HPDE6-E6E7 (cell line): ENCODE results near the gene TMEM116.

ENCODE experiments used
- DNase-seq: peaks from one replicate; pipeline ENCODE4 v3.0.0; 2011; ENCODE audit warnings: missing footprints; ENCODE audit errors: extremely low spot score

TMEM116 gene

DNA sequence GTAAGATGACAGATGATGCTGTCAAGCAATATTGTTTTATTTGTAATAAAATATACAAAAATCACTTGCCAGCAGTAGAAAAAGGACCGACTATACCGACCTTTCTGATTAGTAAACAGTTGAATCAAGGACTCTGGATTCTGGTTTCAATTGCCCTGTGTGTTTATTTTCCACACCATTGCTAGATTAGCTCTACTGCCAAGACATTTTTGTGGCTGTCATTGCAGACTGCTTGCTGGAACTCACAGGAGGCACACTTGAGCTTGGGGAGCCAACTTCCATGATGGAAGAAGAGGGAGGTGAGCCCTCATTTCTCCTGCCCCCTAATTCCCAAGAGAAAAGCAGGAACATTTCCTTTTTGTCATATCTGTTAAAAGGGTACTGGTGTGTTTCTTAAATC, 119.7 kb downstream of the TMEM116 start:
- no peak for DNase-seq

DNA sequence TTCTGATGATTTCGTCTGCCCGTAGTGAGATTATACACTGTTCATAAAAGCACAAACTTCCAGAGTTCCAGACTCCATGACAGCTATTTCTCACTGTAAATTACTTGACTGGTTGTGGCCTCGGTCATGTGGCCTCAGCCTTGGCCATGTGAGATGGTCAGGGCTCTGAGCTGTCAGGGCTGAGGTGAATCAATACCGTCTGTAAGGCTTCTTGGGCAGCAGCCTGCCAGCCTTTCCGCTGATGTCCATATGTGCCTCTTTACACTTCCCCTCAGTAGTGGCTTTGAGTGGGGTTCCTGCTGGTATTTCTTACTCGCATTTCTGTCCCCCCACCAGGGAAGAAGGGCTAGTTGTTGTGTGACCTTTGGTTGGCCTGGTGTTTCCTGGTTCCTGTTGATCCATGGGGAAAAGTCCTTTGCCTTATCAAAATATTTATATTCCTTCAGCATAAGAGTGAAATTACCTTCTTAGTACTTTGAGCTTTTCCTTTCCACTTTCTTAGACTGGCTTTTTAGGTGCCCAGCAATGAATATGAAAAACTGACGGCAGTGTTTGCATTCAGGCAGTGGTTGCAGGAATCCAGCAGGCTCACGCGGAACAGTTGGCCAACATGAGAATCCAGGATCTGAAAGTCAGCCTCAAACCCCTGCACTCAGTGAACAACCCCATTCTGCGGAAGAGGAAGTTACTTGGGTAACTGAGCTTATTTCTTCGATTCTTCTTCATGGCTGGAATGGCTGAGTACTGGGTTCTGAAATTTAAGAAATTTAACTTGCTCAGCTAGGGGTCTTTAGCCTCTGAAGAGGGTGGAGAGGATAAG, 124.8 kb downstream of the TMEM116 start:
- no peak for DNase-seq

DNA sequence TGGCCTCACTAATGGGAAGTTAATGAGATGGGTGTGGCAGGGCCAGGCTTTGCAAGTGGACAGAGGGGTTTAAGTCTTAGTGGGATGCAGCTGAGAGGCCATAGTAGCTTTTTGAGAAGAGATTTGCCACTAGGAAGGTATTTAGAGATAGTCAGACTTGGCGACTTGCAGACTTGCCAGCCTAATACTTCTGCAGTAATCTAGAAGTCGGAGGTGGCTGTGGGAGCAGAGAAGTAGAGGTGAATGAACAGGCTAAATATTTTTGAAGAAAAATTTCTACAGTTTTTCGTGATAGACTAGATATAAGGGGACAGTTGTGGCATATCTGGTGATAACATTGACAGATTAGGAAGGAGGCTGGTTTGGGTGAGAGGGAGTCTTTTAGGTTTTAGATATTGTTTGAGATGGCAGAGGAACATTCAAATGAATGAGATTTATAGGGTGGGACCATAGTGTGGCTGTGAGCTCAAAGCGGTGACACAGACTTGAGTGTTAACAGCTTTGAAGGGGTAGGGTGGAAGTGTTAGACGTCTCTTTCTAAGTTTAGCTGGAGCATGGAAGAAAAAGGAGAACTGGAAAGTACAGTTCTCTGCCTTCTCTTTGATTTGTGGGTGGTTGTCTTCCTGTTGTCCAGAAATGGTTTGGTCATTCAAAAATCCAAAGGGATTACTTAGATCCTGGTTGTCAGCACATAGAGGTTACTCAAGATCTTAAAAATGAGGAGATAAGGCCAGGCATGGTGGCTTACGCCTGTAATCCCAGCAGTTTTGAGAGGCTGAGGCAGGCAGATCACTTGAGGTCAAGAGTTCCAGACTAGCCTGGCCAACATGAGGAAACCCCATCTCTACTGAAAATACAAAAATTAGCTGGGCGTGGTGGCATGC, 126.1 kb downstream of the TMEM116 start:
- no peak for DNase-seq

DNA sequence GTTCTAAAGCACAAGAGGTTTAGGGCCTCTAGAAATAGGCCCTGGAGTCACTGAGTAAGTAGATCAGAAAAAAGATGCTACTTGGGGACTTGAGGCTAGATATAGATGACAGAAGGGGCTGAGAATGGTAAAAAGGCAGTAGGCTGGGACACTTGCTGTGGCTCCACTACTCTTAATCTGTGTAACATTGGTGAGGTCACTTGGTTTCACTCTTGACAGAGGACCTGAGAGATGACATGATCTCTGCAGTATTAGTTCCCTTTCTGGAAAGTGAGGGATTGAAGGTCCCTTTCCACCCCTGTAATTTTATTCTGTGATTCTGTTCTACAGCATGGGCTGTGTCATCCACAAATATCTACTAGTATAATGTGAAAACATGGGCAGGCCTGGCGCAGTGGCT, 131.2 kb downstream of the TMEM116 start:
- no peak for DNase-seq
